Left lung (tissue), 10 donors: ENCODE data around the gene CORO1C. TPM values are rescaled to one million over a fixed set of nuclear protein-coding genes. Genes with fewer than 3 reads are reported as not detected.

Source experiments
- ATAC-seq: fragments of 200-7000 bp; cut with Tn5 transposase; one replicate; pipeline ENCODE4 v1.9.1; 2020; ENCODE audit warnings: moderate library complexity
- DNase-seq, 4 donors: peaks; one replicate each; pipeline ENCODE4 v3.0.0-alpha.2; 2013 to 2020
- H3K27ac ChIP-seq, 2 donors: fragments of 200-600 bp; sonication (generic) in 1 of 2; one replicate each; pipeline versions ENCODE4 v1.5.0 to v1.8.0; 2020 to 2021
- H3K27me3 ChIP-seq, 2 donors: fragments of 200-600 bp; sonication (generic) in 1 of 2; one replicate each; pipeline versions ENCODE4 v1.5.0 to v1.8.0; 2020 to 2021
- H3K36me3 ChIP-seq, 2 donors: fragments of 200-600 bp; sonication (generic) in 1 of 2; one replicate each; pipeline versions ENCODE4 v1.5.0 to v1.8.0; 2020 to 2021
- H3K4me1 ChIP-seq, 2 donors: fragments of 200-600 bp; one replicate each; pipeline ENCODE4 v1.8.0; 2021
- H3K4me3 ChIP-seq, 2 donors: fragments of 200-600 bp; sonication (generic) in 1 of 2; one replicate each; pipeline versions ENCODE4 v1.5.0 to v1.8.0; 2020 to 2021; ENCODE audit warnings: mild to moderate bottlenecking in 1 of 2
- H3K9me3 ChIP-seq, 2 donors: fragments of 200-600 bp; sonication (generic) in 1 of 2; one replicate each; pipeline versions ENCODE4 v1.5.0 to v1.8.0; 2020 to 2021
- CTCF ChIP-seq, 2 donors: fragments of 200-600 bp; sonication (generic) in 1 of 2; IDR thresholded peaks; one replicate each; pipeline versions ENCODE4 v1.5.0 to v1.8.0; 2021; ENCODE audit warnings: antibody characterized with exemption in 2 of 2
- intact Hi-C, 2 donors: fragments of 100-400 bp; cut with DNase I; formaldehyde crosslinking; loops; one replicate each; pipeline versions ENCODE4 v1.11.2 to v1.14.2; 2022
- polyA plus RNA-seq, 6 donors: library from polyadenylated mRNA; unstranded; fragments of 120-200 nt; gene quantifications; one replicate each; pipeline ENCODE4 v1.2.1, GENCODE V29; 2013; ENCODE audit not compliant: insufficient read length in 6 of 6
- total RNA-seq, 2 donors: library from RNA; stranded (reverse); fragmentation: NEBNext Ultra II Directional; extraction: Animal tissue kit (Norgen Biotek cat#: 25700); gene quantifications; one replicate each; pipeline ENCODE4 v1.2.1, GENCODE V29; 2021
- donor health status: DM: no; HTN: yes; CAD: no.
- donor health status: DM: no; HTN: no; CAD: no.

The CORO1C gene
- total and polyA plus RNA-seq, 8 donors, result 77.7 to 282 (median 85.9) TPM

DNA sequence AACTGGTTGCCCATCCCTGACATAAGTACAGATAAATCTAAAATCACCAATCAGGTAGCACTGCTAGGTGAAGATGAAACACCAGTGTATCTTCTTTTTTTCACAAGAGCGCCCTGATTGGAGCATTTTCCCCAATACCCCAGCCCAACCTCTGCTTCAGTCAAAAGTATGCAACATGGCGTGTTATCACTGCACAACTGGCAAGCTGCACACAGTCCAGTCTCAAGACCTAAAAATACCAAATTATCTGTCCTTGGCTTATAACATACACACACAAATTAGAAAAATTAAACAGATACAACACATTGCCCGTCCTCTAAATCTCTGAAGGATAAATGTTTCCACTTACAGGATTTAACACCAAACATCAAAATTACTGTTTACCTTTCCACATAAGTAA, 77.4 kb downstream of the CORO1C start:
- Histone ChIP-seq H3K4me3 (no peak overlapping the region), H3K27ac (no peak overlapping the region), H3K36me3 (peaks cover 0 to 96% of the 10 kb centered on the region in 2 donors), H3K27me3 (no peaks in the 10 kb centered on the region), H3K4me1 (peaks cover 0 to 17% of the 10 kb centered on the region in 2 donors), H3K9me3 (no peaks in the 10 kb centered on the region)
- TF ChIP-seq CTCF (IDR thresholded peaks at IDR 0.05), result no peak
- ATAC-seq (no peak), DNase-seq (no peak)
- intact Hi-C loops, result no loop called here

- H3K4me1 ChIP-seq, result peaks cover 0 to 22% of the 10 kb centered on the region in 2 donors
- ATAC-seq (no peak), DNase-seq (no peak)
- no peaks in the 10 kb centered on the region for H3K27me3 ChIP-seq
- no peak overlapping the region for H3K4me3 ChIP-seq
- H3K27ac ChIP-seq, result no peak overlapping the region
- no peak for TF ChIP-seq CTCF (IDR thresholded peaks at IDR 0.05)
- intact Hi-C loops, result no loop called here
- H3K9me3 ChIP-seq, result no peaks in the 10 kb centered on the region
- peaks cover 0 to 96% of the 10 kb centered on the region in 2 donors for H3K36me3 ChIP-seq
Measured at GRCh38 chr12:108653082-108653516, 78.2 kb downstream of the CORO1C start.

DNA sequence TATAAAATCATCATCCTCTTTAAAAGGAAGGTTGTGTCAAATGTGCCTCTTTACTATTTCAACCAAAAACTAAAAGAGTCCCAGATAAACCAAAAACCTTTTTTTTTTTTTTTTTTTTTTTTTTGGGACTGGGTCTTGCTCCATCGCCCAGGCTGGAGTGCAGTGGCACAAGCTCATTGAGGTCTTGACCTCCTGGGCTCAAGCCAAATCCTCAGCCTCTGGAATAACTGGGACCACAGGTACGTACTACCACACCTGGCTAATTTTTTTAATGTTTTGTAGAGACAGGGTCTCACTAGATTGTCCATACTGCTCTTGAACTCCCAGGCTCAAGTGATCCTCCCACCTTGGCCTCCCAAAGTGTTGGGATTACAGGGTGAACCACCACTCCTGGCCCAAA, 81.2 kb downstream of the CORO1C start:
- H3K4me1 ChIP-seq, result peaks cover 15 to 46% of the 10 kb centered on the region in 2 donors
- intact Hi-C loops, result no loop called here
- TF ChIP-seq CTCF (IDR thresholded peaks at IDR 0.05), result no peak
- DNase-seq, result no peak
- no peaks in the 10 kb centered on the region for H3K9me3 ChIP-seq
- peaks cover 0 to 96% of the 10 kb centered on the region in 2 donors for H3K36me3 ChIP-seq
- H3K27ac ChIP-seq, result peak overlapping the region in 1 of 2 donors; percentile 34
- H3K27me3 ChIP-seq, result no peaks in the 10 kb centered on the region
- H3K4me3 ChIP-seq, result no peak overlapping the region
- ATAC-seq, result no peak

DNA sequence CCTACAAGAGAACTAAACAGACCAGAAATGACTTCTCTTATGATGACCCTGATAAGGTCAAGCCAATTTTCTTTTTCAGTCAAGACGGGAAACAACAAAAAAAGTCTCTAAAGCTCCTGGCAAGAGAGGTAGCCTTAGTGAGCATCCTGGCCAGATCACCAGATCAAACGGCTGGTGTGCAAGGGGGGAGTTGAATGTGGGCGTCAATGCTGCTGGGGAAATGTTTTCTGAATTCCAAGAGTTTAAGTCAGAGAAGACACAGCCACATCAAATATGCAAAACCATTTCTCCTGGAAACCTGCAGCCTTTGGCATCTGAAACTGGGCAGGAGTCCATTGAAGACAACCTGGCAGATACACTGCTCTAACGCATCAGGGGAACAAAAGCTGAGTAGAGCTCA, 81.6 kb downstream of the CORO1C start:
- H3K27me3 ChIP-seq, result no peaks in the 10 kb centered on the region
- no peak for TF ChIP-seq CTCF (IDR thresholded peaks at IDR 0.05)
- peak overlapping the region in 1 of 2 donors; percentile 34 for H3K27ac ChIP-seq
- intact Hi-C loops, result no loop called here
- no peak overlapping the region for H3K4me3 ChIP-seq
- no peak for ATAC-seq
- H3K9me3 ChIP-seq, result no peaks in the 10 kb centered on the region
- peaks cover 19 to 50% of the 10 kb centered on the region in 2 donors for H3K4me1 ChIP-seq
- DNase-seq, result no peak
- peaks cover 0 to 96% of the 10 kb centered on the region in 2 donors for H3K36me3 ChIP-seq

- TF ChIP-seq CTCF (IDR thresholded peaks at IDR 0.05), result no peak
- Histone ChIP-seq H3K27ac (peak overlapping the region in 1 of 2 donors; percentile 83), H3K4me1 (peaks cover 24 to 55% of the 10 kb centered on the region in 2 donors), H3K36me3 (peaks cover 0 to 93% of the 10 kb centered on the region in 2 donors), H3K4me3 (no peak overlapping the region), H3K9me3 (no peaks in the 10 kb centered on the region), H3K27me3 (no peaks in the 10 kb centered on the region)
- DNase-seq (no peak), ATAC-seq (no peak)
- intact Hi-C loops, result no loop called here
Measured at GRCh38 chr12:108649126-108649525, 82.2 kb downstream of the CORO1C start.
